ENCODE results near the gene TOMM5.
"Not testable (repeated sequence)": the region's sequence is repeated elsewhere in the genome, so short reads cannot be mapped to it uniquely, and the experiment has no call there.

The TOMM5 gene

DNA sequence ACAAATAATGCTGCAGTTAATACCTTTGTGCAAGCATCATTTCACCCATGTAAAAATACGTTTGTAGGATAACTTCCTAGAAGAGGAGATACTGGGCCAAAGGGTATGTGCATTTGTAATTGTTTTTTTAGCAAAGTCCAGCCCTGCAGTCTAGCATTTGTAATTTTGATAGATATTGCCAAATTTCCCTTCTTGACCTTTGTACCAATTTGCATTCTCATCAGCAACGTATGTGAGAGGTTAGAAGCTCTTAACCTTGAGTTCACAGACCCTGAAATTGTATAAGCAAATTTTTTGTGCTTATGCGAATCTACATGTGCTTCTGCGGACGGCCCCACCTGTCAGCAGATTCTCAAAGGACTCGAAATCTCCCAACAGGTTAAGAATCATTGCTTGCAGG, 18.6 kb upstream of the TOMM5 start:
- no peak for DNase-seq (ENCODE audit: low spot score)

DNA sequence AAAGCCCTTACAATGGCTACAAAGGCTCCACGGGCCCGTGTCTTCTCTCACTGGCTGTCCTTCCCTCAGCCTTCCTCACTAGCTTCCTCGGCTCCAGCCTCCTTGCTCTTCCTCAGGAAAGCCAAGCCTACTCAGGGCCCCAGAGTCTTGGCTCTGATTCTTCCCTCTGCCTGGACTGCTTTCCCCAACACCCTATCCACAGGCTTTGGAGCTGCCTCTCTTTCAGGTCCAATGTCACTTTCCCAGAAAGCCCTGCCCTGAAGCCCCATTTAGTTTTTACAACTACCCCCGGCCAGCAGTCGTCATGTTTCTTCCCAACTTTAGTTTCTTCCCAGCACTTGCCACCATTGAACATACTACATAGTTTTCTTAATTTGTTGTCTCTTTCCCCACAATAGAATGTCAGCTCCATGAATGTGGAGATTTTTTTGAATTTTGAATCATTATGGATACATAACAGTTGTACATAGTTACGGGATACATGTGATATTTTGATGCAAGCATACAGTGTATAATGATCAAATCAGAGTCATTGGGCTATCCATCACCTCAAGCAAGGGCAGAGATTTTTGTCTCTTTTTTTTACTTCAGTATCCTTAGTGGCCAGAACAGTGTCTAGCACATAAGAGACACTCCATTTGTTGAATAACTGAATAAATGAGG, 17.5 kb upstream of the TOMM5 start:
- DNase-seq (ENCODE audit: low spot score), result no peak

- no peak for DNase-seq (ENCODE audit: low spot score)
Observed at GRCh38 chr9:37608250-37608649, 15.9 kb upstream of the TOMM5 start.

- peak; percentile 44 for DNase-seq (ENCODE audit: low spot score)
Observed at GRCh38 chr9:37604296-37604695, 11.9 kb upstream of the TOMM5 start.

DNA sequence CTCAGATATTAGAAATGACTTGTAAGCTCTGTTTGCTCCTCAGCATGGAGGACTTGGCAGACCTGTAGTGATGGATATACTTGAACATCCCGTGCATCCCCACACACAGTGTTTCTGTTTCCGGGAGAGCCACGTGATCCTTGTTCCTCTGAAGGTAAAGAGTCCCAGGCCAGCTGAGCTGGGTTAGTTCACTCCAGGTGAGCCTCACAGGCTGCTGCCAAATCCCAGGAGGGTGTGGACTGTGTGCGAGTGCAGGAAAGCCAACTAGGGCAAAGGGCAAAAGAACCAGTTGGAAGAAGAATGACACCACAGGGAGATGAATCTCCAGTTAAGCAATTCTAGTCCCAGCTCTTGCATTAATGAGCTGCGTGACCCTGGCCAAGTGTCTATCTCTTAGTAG, 10.4 kb upstream of the TOMM5 start:
- no peak for DNase-seq (ENCODE audit: low spot score)

DNA sequence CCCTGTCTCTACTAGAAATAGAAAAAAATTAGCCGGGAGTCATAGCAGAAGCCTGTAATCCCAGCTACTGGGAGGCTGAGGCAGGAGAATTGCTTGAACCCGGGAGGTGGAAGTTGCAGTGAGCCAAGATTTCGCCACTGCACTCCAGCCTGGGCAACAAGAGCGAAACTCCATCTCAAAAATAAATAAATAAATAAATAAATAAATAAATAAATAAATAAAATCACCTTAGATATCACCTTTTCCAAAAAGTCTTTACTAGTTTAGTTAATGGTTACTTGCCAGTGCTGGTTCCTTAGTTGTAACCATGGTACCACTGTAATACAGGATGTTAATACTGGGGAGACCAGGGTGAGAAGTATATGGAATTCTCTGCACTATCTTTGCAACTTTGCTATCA, 9.7 kb upstream of the TOMM5 start:
- not testable (repeated sequence) for DNase-seq (ENCODE audit: low spot score)

DNA sequence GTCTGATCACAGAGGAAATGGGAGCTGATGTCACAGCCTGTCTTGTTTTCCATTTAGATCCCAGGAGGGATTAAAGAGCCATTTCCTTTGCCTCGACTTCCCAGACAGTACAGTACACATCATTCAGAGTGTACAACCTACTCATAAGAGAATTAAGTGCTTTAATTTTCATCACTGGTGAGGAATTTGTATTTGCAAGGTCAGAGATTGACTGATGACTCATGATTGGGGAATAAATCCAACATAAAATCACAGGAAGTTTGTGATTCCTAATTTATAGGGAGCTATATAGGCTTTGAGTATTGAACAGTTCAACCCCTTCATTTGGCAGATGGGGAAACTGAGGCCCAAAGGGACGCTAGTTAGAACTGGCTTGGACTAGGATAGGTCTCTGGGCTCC, 4.1 kb upstream of the TOMM5 start:
- DNase-seq (ENCODE audit: low spot score), result no peak

GRCh38 chr9:37593883-37594448, 1.6 kb upstream of the TOMM5 start:
- no peak for DNase-seq (ENCODE audit: low spot score)

DNA sequence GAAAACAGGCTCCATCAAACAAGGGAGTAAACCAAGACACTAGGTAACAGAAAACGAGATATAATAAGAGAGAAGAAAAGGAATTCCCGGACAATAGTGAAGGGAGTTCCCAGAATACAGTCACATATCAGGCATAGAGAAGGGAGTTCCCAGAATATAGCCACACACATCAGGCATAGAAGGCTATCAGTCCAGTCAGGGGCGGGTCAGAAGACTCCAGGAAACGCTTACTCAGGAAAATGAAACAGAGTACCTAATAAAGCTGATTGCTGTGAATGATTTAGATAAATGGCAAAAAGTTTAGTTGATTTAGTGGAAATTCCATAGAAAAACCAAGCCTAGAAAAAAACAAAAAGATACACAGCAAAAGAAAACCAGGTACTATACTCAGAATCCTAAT, 4.9 kb downstream of the TOMM5 start:
- no peak for DNase-seq (ENCODE audit: low spot score)

DNA sequence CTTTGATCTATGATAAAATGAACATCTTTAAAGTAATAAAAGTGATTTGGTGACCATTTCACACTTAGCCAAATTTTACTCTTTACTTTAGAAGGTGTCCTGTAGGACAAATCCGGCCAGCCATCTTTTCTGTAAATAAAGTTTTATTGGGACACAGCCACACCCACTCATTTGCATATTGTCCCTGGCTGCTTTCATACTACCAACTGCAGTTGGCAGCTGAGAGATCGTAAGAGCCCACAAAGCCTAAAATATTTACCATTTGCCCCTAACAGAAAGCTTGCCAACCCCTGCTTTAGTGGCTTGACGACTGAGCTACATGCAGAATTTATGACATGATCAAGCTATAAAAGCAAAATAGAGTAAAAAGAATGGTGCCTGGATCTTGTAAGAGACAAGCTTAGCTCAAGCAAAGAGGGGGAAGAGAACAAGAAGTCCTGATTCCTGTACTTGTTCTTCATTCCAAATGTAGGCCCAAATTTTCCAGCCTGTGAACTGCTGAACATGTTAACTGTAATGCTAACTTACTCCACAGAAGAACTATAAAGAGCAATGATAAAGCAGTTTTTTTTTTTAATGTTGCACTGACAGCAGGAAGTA, 8.8 kb downstream of the TOMM5 start:
- no peak for DNase-seq (ENCODE audit: low spot score)

GRCh38 chr9:37582548-37583157, 9.7 kb downstream of the TOMM5 start:
- peak; percentile 57 for DNase-seq (ENCODE audit: low spot score)

DNA sequence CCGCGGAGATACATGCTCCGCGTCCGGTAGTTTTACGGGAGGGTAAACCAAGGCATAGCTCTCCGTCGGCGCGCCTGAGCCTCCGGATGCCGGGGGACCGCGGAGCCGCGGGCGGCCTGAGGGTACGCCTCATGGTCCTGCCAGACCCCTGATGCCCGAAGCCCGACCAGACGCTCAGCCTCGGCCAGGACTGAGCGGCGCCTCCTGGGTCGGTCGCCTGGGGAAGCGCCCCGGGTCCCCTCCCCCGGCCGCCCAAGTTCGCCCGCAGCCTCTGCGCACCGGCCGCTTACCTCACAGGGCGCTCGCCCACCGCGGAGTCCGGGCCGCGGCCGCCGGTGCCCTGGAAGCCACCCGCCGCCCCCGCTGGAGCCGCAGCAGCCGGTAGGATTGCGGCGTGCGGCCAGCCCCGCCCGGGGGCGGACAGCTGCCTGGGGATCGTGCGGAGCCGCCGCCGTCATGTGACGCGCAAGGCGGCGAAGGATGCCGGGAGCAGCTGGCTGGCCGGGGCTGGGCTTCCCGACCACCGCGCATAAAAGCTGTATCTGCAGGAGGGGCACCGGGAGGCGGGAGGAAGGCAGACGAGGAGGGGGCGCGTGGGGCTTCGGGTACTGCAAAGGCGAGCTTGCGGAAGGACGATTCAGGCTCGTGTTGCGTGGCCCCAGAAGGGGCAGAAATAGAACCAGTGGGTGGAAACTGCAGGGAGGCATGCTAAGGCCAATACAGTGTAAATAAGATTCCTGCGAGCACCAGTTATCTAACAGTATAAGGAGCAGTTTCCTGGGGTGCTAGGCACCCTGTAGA, 16.3 kb downstream of the TOMM5 start, which contains the start of gene FBXO10:
Gene FBXO10 (minus strand): TSS at position 460 of the 801 bp plus-strand sequence. CDS start 34,612 bp downstream, outside the sequence.
- peak; percentile 94 for DNase-seq (ENCODE audit: low spot score)

- DNase-seq (ENCODE audit: low spot score), result no peak
Observed at GRCh38 chr9:37575511-37575914, 16.9 kb downstream of the TOMM5 start.

DNA sequence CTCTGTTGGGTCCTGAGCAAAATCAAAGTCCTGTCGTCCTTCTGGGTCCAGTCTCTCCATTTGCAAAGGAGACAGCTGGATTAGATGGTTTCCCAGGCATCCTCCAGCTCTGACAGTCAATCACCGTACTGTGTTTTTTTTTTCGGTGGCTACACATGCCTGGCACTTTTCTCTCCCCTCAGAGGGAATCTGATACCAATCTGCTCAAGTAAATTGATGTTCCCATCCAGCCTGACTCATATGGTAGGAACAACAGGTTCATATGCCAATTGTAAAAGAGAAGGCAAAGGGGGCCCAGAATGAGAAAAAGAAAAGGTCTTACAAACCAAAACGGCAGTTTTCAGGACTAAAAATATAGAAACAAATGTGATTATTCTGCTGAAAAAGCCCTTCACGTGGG, 17.4 kb downstream of the TOMM5 start:
- DNase-seq (ENCODE audit: low spot score), result no peak

GRCh38 chr9:37574241-37574721, 18.1 kb downstream of the TOMM5 start:
- DNase-seq (ENCODE audit: low spot score), result no peak

- no peak for DNase-seq (ENCODE audit: low spot score)
Observed at GRCh38 chr9:37571282-37571681, 21.1 kb downstream of the TOMM5 start.

DNA sequence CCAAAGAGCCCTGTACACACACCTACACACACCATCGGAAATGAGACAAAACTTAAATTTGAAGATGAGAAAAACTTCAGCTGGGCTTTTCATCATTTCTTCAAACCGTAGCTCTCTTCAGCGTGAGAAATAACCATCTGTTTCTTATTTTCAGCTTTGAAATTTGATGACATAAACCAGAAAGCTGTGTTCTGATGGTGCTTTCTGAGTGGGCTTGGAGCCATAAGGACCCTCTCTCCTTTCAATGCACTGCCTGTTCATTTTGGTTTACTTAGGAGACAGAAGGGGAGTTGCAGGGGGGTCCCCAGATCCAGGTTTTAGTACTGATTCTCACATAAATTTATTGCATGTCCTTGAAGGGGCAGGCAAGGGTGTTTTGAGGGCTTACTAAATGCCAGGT, 25.7 kb downstream of the TOMM5 start:
- DNase-seq (ENCODE audit: low spot score), result peak; percentile 14

- DNase-seq (ENCODE audit: low spot score), result no peak
Observed at GRCh38 chr9:37565661-37566618, 26.5 kb downstream of the TOMM5 start.

DNA sequence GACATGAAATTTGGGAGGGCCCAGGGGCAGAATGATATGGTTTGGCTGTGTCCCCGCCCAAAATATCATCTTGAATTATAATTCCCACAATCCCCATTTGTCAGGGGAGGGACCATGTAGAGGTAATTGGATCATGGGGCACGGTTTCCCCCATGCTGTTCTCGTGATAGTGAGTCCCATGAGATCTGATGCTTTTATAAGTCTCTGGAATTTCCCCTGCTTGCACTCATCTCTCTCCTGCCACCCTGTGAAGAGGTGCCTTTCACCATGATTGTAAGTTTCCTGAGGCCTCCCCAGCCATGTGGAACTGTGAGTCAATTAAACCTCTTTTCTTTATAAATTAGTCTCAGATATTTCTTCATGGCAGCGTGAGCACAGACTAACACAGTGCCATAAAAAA, 27.5 kb downstream of the TOMM5 start:
- no peak for DNase-seq (ENCODE audit: low spot score)

DNA sequence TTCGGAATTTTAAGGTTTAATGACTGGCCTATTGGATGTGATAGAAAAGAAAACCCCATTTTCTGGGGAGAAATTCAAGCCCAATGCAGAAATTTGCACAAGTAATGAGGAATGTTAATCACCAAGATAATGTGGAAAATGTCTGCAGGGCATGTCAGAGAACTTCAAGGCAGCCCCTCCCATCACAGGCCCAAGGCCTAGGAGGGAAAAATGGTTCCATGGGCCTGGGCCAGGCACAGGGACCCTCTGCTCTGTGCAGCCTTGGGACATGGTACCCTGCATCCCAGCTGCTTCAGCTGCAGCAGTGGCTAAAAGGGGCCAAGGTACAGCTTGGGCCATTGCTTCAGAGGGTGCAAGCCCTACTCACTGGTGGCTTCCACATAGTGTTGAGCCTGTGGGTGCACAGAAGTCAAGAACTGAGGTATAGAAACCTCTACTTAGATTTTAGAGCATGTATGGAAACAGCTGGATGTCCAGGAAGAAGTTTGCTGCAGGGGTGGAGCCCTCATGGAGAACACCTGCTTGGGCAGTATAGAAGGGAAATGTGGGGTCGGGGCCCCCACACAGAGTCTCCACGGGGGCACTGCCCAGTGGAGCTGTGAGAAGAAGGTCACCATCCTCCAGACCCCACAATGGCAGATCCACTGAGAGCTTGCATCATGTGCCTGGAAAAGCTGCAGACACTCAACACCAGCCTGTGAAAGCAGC, 28.4 kb downstream of the TOMM5 start:
- no peak for DNase-seq (ENCODE audit: low spot score)

All from AG20443 (cell line).